Central memory CD8-positive, alpha-beta T cell (primary cell): ENCODE measurements around the gene CRACDL.
"Not testable (repeated sequence)": the region's sequence is repeated elsewhere in the genome, so short reads cannot be mapped to it uniquely, and the experiment has no call there.

Experiments
- ATAC-seq: fragments of 150-1000 bp; cut with Tn5 transposase; replicated peaks from 2 replicates; pipeline ENCODE4 v1.10.0; 2022; ENCODE audit warnings: mild to moderate bottlenecking, moderate FRiP score, moderate number of reproducible peaks; ENCODE audit not compliant: poor library complexity, severe bottlenecking; ENCODE audit errors: extremely low read depth
- DNase-seq, 2 donors: peaks; one replicate each; pipeline ENCODE4 v3.0.0; 2021; ENCODE audit warnings: low spot score in 2 of 2
- H3K27ac Mint-ChIP-seq: one replicate; pipeline ENCODE4 v1.8.0; 2022; ENCODE audit warnings: low read depth, mild to moderate bottlenecking, moderate library complexity, mixed read lengths
- H3K27me3 Mint-ChIP-seq: one replicate; pipeline ENCODE4 v1.8.0; 2022; ENCODE audit warnings: mixed read lengths
- H3K36me3 Mint-ChIP-seq: one replicate; pipeline ENCODE4 v1.8.0; 2022; ENCODE audit warnings: mild to moderate bottlenecking, moderate library complexity, mixed read lengths; ENCODE audit not compliant: insufficient read depth
- H3K4me1 Mint-ChIP-seq: one replicate; pipeline ENCODE4 v1.8.0; 2022; ENCODE audit warnings: mixed read lengths
- H3K4me3 Mint-ChIP-seq: one replicate; pipeline ENCODE4 v1.8.0; 2022; ENCODE audit warnings: mild to moderate bottlenecking, moderate library complexity, mixed read lengths
- H3K9me3 Mint-ChIP-seq: one replicate; pipeline ENCODE4 v1.8.0; 2022; ENCODE audit warnings: mixed read lengths

Gene CRACDL

GRCh38 chr2:98883780-98884211 is 52.2 kb downstream of the CRACDL start:
- peaks cover 21% of the 10 kb centered on the region for H3K9me3 Mint-ChIP-seq
- H3K36me3 Mint-ChIP-seq: peaks cover 2% of the 10 kb centered on the region
- no peaks in the 10 kb centered on the region for H3K4me1 Mint-ChIP-seq
- peaks cover 39% of the 10 kb centered on the region for H3K27me3 Mint-ChIP-seq
- H3K4me3 Mint-ChIP-seq: no peak overlapping the region
- no peak for ATAC-seq
- DNase-seq: no peak
- H3K27ac Mint-ChIP-seq: no peak overlapping the region

- H3K9me3 Mint-ChIP-seq: peaks cover 21% of the 10 kb centered on the region
- H3K36me3 Mint-ChIP-seq: peaks cover 2% of the 10 kb centered on the region
- no peaks in the 10 kb centered on the region for H3K4me1 Mint-ChIP-seq
- H3K27ac Mint-ChIP-seq: no peak overlapping the region
- ATAC-seq (no peak), DNase-seq (no peak)
- H3K27me3 Mint-ChIP-seq: peaks cover 33% of the 10 kb centered on the region
- no peak overlapping the region for H3K4me3 Mint-ChIP-seq
Measured at GRCh38 chr2:98882971-98883779, 52.9 kb downstream of the CRACDL start.

GRCh38 chr2:98882368-98882767 is 53.7 kb downstream of the CRACDL start:
- Mint-ChIP-seq H3K27ac (no peak overlapping the region), H3K4me3 (no peak overlapping the region), H3K4me1 (no peaks in the 10 kb centered on the region), H3K36me3 (peaks cover 2% of the 10 kb centered on the region), H3K27me3 (peaks cover 25% of the 10 kb centered on the region), H3K9me3 (peaks cover 17% of the 10 kb centered on the region)
- ATAC-seq (no peak), DNase-seq (no peak)

- Mint-ChIP-seq H3K9me3 (peaks cover 7% of the 10 kb centered on the region), H3K27me3 (peaks cover 17% of the 10 kb centered on the region), H3K4me1 (no peaks in the 10 kb centered on the region), H3K4me3 (no peak overlapping the region), H3K36me3 (peaks cover 2% of the 10 kb centered on the region), H3K27ac (no peak overlapping the region)
- no peak for DNase-seq
- no peak for ATAC-seq
Measured at GRCh38 chr2:98881153-98881650, 54.8 kb downstream of the CRACDL start.

- no peak overlapping the region for H3K4me3 Mint-ChIP-seq
- H3K9me3 Mint-ChIP-seq: peaks cover 6% of the 10 kb centered on the region
- no peak for ATAC-seq
- H3K27ac Mint-ChIP-seq: no peak overlapping the region
- H3K27me3 Mint-ChIP-seq: peaks cover 10% of the 10 kb centered on the region
- no peak for DNase-seq
- peaks cover under 1% of the 10 kb centered on the region for H3K4me1 Mint-ChIP-seq
- peaks cover 2% of the 10 kb centered on the region for H3K36me3 Mint-ChIP-seq
Measured at GRCh38 chr2:98880266-98881152, 55.5 kb downstream of the CRACDL start.

- DNase-seq, H3K9me3 Mint-ChIP-seq, ATAC-seq, H3K27me3 Mint-ChIP-seq, H3K36me3 Mint-ChIP-seq, H3K4me3 Mint-ChIP-seq: not testable (repeated sequence)
- H3K4me1 Mint-ChIP-seq: peaks cover 11% of the 10 kb centered on the region
- peak overlapping the region; percentile 12 for H3K27ac Mint-ChIP-seq
Measured at GRCh38 chr2:98877658-98878057, 58.4 kb downstream of the CRACDL start.

- no peaks in the 10 kb centered on the region for H3K27me3 Mint-ChIP-seq
- H3K36me3 Mint-ChIP-seq: peaks cover 4% of the 10 kb centered on the region
- ATAC-seq (no peak), DNase-seq (no peak)
- H3K27ac Mint-ChIP-seq: no peak overlapping the region
- H3K4me1 Mint-ChIP-seq: peaks cover 11% of the 10 kb centered on the region
- H3K9me3 Mint-ChIP-seq: no peaks in the 10 kb centered on the region
- no peak overlapping the region for H3K4me3 Mint-ChIP-seq
Measured at GRCh38 chr2:98876741-98877140, 59.3 kb downstream of the CRACDL start.

GRCh38 chr2:98875746-98876145 is 60.3 kb downstream of the CRACDL start:
- no peak for DNase-seq
- Mint-ChIP-seq H3K27me3 (no peaks in the 10 kb centered on the region), H3K9me3 (no peaks in the 10 kb centered on the region), H3K4me3 (no peak overlapping the region), H3K4me1 (peaks cover 11% of the 10 kb centered on the region), H3K27ac (peak overlapping the region; percentile 65), H3K36me3 (peaks cover 4% of the 10 kb centered on the region)
- ATAC-seq: no peak

GRCh38 chr2:98875081-98875728 is 60.8 kb downstream of the CRACDL start:
- Mint-ChIP-seq H3K4me1 (peaks cover 11% of the 10 kb centered on the region), H3K4me3 (peak overlapping the region; percentile 8), H3K9me3 (no peaks in the 10 kb centered on the region), H3K36me3 (peaks cover 4% of the 10 kb centered on the region), H3K27ac (peak overlapping the region; percentile 65), H3K27me3 (no peaks in the 10 kb centered on the region)
- peak in 1 of 2 donors; percentile 48 for DNase-seq
- ATAC-seq: peak; percentile 86

- H3K27me3 Mint-ChIP-seq: no peaks in the 10 kb centered on the region
- peaks cover 20% of the 10 kb centered on the region for H3K4me1 Mint-ChIP-seq
- no peaks in the 10 kb centered on the region for H3K9me3 Mint-ChIP-seq
- ATAC-seq (no peak), DNase-seq (no peak)
- peaks cover 5% of the 10 kb centered on the region for H3K36me3 Mint-ChIP-seq
- no peak overlapping the region for H3K27ac Mint-ChIP-seq
- H3K4me3 Mint-ChIP-seq: no peak overlapping the region
Measured at GRCh38 chr2:98874186-98874689, 61.8 kb downstream of the CRACDL start.

GRCh38 chr2:98872526-98872925 is 63.5 kb downstream of the CRACDL start:
- ATAC-seq (no peak), DNase-seq (no peak)
- H3K4me3 Mint-ChIP-seq: no peak overlapping the region
- H3K27me3 Mint-ChIP-seq: no peaks in the 10 kb centered on the region
- H3K9me3 Mint-ChIP-seq: no peaks in the 10 kb centered on the region
- H3K36me3 Mint-ChIP-seq: peaks cover 5% of the 10 kb centered on the region
- H3K4me1 Mint-ChIP-seq: peaks cover 20% of the 10 kb centered on the region
- H3K27ac Mint-ChIP-seq: no peak overlapping the region

GRCh38 chr2:98871506-98871905 is 64.5 kb downstream of the CRACDL start:
- H3K36me3 Mint-ChIP-seq: peaks cover 5% of the 10 kb centered on the region
- H3K4me1 Mint-ChIP-seq: peaks cover 20% of the 10 kb centered on the region
- DNase-seq (no peak), ATAC-seq (no peak)
- no peak overlapping the region for H3K27ac Mint-ChIP-seq
- H3K27me3 Mint-ChIP-seq: no peaks in the 10 kb centered on the region
- H3K9me3 Mint-ChIP-seq: no peaks in the 10 kb centered on the region
- H3K4me3 Mint-ChIP-seq: no peak overlapping the region
